ENCODE data around the gene HRH4.

- TF ChIP-seq CTCF (IDR thresholded peaks at IDR 0.05; ENCODE audit: low read length), result no peak
- TF ChIP-seq EZH2 (optimal IDR thresholded peaks at IDR 0.05; ENCODE audit: low read depth, low read length), result no peak
- TF ChIP-seq EZH2phosphoT487 (IDR thresholded peaks at IDR 0.05; ENCODE audit: low read length), result no peak
Measured at GRCh38 chr18:24420551-24420950, 39.9 kb upstream of the HRH4 start.

Data from MM.1S (cell line).